HG02840 (cell line): Measurements from ENCODE around the gene IL1RL2.

Experiments used
- ATAC-seq: cut with Tn5 transposase; IDR thresholded peaks from one replicate; pipeline ENCODE4 v1.9.1; 2021; ENCODE audit warnings: mild to moderate bottlenecking, moderate library complexity, moderate number of reproducible peaks; ENCODE audit not compliant: unreplicated experiment, low FRiP score

The IL1RL2 gene

DNA sequence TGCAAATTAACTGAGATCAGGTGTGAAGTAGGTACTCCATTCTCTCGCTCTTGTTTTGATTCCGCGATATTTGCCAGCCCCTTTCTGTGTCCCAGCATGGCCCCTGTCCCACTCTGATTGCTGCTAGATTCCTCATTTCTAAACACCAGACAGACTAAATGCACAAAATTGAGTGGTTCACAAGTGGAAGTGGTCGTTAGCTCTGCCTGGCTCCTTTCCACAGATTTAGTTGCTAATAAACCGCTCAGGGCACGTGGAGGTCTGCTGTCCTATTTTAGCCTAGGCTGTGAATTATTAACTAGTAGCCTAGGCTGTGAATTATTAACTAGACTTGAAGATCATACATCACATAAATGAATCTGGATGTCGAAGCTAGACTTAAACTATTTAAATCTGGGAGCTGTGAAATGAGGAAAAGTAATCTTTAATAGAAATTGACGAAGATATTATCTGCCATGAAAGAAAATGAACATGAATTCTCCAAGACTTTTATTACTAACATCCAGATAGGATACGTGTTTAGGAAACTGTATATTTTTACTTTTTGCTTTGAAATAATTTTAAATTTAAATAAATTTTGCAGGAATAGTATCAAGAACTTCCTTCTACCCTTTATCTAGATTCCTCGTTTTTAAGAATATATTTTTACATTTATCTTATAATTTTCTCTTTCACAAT is 3.7 kb downstream of the IL1RL2 start:
- no peak for ATAC-seq

DNA sequence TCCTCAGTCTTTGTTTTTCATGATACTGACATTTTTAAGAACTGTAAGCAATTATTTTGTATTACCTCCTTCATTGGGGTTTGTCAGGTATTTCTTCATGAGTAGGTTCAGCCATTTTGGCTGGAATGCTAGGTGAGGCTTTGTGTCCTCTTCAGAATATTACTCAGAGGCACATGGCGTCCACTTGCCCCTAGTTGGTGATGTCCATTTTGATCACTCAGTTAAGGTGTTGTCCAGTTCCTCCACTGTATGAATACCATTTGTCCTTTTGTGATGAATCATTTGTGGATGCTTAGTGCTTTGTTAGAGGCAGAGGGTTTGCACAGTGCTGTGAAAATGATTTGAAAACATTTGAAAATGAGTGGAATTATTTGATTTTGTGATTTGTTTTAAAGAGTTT is 4.7 kb downstream of the IL1RL2 start:
- ATAC-seq: no peak

DNA sequence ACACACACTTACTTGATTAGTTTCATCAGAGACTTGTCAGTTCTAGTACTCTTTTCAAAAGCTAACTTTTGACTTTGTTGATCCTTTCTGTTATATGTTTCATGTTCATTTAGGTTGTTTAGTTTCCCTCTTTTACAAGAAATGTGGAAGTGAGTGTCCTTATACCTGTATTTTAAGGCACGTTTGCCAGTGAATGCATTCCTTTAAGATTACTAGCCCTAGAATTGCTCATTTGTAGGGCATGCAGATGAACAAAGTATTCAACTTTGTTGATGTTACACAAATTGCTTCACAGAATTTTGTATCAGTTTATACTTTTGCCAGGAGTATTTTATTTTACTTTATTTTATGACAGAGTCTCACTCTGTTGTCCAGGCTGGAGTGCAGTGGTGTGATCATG is 6.3 kb downstream of the IL1RL2 start:
- no peak for ATAC-seq

DNA sequence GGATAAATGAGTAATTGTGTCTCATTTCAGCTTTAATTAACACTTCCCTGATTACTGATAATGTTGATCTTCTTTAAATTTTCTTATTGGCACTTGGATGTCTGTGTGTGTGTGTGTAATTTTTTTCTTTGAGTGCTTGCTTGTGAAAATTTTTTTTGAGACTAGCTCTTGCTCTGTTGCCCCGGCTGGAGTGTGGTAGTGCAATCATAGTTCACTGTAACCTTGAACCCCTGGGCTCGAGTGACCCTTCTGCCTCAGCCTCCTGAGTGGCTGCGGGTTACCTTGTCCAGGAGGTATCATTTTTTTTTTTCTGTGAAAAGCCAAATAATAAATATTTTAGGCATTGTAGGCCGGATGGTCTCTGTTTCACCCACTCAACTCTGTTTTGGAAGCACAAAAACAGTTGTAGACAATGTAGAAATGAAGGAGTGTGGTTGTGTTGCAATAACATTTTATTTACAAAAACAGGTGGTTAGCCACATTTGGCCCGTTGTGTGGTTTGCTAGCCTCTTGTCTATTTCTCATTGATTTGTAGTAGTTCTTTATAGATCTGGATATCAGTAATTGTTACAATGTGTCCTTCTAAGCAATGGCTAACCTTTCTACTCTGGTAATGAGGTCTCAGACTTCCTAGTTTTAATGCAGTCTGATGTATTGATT is 7.9 kb downstream of the IL1RL2 start:
- no peak for ATAC-seq

DNA sequence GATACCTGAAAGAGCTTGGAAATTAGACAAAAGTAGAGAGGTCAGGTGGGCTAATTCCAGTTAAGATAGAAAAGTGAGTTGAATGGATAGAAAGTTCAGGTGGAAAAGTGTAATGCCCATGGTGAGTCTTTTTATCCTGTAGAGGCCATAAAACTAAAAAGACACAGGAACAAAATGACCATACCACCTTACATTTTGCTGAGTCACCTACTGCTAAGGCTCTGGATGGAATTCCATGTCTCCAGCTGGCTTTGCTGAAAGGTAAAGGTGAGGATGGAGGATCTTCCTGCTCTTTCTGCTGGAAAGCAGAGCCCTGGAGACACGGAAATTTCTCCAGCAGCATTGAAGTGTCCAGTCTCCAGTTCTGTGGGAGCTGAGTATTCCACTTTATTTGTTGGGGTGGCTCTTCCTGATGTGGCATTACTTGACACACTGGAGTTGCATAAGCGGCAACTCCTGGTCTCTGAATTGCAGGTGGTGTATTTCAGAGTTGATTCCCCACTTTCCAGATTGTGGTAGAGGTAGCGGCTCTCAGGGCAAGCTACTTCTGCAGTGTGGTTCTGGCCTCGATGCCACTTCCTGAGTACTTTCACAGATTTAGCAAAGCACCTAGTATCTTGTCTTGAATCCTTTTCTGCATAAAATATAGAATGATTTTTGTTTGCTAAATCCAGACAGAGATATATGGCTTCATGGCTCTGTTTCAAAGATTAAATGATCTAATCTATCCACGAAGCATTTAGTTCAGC is 10.7 kb downstream of the IL1RL2 start:
- ATAC-seq: no peak

DNA sequence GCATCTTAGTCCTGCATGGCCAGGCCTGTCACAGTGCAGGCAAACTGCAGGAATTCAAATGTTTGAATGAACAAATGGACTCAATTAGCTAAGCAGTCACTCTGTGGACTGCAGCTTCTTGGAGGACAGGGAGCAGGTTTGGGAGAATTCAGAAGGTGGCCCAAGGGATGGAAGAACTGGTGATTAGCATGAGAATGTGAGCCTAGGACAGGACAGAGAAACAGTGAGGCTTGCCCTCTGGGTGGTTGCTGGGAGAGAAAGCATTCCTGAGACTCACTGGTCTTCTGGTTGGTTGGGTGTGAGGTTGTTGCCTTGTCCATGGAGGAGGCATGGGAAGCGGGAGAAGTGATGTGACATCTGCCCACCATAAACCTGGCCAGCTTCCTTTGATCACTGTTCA is 13.7 kb downstream of the IL1RL2 start:
- no peak for ATAC-seq

DNA sequence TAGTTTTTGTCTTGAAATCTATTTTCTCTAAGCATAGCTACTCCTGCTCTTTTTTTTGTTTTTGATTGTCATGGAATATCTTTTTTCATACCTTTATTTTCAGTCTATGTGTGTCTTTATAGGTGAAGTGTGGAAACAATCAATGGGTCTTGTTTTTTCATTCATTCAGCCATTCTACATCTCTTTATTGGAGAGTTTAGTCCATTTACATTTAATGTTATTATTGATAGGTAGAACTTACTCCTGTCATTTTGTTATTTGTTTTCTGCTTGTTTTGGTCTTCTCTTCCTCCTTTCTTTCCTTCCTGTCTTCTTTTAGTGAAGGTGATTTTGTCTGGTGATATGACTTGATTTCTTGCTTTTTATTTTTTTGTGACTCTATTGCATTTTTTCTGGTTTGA is 17.8 kb downstream of the IL1RL2 start:
- no peak for ATAC-seq

DNA sequence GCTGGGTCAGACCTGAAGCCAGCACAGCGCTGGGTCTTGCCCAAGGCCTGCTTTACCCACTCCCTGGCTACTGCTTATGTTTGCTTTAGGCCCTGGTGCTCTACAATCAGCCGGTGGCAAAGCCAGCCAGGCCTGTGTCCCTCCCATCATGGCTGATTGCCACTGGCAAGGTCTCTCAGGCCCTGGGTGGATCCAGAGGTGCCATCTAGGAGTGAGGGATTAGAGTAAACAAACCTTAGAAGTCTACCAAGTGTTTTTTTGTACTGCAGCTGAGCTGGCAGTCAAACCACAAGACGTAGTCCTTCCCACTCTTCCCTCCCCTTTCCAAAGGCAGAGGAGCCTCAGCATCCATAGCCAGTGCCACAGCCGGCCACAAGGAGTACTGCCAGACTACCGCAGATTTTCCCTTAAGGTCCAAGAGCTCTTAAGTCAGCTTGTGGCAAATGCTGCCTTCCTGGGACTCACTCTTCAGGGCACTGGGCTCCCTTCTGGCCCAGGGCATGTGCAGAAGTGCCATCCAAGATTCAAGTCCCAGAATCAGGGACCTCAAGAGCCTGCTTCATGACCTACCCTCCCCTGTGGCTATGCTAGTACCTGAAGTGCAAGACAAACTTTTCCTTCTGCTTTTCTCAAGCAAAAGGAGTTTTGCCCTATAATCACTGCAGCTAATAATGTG is 20.0 kb downstream of the IL1RL2 start:
- no peak for ATAC-seq

DNA sequence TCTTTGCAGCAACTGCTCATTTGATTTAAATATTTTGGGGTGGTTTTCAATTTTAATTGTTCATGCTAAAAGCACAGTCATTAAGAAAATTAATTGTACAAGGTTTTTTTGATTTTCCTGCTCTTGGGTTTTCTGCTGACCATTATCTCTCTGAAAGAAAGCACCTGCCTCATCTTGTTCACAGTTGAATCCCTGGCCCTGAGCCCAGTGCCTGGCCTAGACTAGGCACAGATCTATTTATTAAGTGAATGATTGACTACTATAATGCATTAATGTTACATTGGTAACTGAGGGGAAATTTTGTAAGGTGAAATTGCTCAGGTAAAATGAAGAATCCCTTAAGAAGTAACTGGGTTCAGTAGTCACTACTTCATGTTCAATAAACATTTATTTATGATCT is 22.0 kb downstream of the IL1RL2 start:
- ATAC-seq: no peak

DNA sequence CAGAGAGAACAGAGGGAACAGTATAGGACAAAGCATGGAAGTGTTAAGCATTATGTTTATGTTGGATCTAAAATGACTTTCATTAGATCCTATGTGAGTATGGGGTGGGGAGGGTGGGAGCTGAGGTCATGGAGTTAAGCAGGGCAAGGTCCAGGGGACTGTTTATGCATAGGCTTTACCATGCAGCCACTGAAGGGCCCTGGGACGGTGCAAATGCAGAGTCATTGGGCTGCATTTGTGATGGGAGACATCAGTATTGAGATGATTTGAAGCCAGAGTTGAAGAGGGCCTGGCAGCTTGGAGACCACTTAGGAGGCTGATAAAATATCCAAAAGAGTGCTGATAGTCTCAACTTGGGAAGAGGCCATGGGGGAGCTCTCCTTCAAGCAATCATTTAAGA is 22.7 kb downstream of the IL1RL2 start:
- no peak for ATAC-seq

DNA sequence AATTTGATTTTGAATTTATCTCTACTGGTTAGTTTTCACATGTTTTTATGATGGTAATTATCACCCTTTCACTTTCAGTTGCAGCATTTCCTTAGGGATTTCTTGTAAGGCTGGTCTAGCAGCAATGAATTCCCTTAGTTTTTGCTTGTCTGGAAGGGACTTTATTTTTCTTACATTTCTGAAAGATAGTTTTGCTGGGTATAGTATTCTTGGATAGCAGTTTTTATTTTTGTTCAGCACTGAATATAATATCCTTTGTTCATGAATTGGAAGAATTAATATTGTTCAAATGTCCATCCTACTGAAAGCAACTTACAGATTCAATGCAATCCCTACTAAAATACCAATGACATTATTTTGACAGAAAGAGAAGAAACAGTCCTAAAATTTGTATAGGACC is 30.2 kb downstream of the IL1RL2 start:
- no peak for ATAC-seq

DNA sequence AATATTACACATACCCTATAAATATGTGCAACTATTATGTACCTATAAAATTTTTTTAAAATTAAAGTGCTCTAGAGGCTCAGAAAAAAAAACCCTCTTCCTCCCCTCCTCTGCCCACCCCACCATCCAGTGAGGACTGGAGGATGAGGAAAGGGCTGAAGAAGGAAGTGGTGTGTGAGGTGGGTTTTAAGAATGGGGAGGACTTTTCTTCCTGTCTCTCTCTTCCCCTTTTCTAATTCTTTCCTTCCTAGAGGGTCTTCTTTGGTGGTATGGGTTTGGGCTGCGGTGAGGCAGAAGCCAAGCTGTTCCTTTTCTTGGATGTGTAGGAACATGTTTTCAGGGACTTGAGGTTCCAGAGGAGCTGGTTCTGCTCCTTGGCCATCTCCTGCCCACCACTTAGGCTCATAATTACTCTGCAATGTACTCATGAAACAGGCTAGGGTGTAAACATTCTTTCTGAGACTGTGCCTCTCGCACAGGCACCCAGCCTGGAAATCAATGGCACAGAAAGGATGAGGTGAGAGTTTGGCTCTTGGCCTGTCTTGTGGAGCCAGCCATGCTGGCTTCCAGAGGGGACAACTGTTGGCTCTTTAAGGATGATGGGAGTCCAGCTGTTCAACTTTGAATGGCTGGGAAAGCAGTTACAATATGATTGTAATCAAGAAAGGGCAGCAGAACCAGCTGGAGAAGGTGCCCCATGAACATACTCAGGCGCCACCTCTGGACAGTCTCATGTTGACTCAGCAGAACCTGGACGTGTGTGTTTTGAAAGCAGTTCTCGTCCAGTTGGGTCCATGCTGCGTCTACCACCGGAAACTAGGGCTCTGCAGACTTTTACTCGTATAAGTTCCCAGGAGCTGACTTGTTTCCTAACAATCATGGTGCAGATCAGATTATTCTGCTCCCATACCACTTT is 38.3 kb downstream of the IL1RL2 start:
- no peak for ATAC-seq

DNA sequence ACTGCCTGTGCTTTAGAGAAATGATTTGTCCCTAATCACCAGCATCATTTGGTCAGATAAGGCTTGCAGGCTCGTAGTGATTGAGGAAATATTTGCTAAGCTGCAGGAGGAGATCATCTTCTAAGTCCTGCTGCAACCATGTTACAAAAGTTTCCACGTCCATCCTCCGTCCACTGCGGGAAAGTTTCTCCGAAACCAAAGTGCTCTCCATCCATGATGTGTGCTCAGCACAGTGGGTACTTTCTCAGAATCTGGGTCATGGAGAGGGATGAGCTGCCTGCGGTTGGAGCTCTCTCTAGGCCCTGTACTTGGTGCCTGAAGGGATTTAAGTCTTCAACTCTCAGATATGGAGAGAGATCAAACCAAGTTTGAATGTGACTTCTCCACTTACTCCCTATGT is 39.3 kb downstream of the IL1RL2 start:
- ATAC-seq: no peak

DNA sequence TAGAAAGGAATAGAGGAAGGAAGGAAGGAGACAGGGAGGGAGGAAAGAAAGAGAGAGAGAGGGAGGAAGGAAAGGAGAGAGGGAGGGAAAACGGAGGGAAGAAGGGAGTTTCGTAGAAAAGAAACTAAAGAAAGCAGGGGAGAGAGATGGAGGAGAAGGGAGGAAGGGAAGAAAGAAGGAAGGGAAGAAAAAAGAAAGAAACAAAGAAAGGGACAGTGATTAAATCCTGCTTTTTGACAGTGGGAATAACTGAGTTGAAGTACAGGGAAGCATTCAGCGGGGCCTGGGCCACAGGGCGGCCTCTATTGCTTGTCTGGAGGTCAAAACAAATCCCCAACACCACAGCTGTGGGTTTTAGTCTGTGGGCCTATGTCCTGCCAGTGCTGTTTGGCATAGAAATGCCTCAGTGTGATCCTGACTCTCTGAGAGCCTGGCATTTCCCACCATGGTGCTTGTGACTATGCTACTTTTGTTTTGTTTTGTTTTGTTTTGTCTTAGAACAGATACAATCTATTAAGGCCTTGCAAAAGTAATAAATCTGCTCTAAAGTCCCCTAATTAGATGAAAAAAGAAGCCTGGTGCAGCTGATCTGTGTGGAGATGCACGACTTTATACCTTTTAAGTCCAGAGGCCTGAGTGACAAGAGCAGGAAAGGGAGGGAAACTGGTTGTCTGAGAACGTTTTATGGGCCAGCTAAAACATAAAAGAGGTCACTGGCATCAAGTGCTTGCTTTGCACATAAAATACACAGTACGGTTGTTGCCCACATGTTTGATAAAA is 40.0 kb downstream of the IL1RL2 start:
- ATAC-seq: no peak

DNA sequence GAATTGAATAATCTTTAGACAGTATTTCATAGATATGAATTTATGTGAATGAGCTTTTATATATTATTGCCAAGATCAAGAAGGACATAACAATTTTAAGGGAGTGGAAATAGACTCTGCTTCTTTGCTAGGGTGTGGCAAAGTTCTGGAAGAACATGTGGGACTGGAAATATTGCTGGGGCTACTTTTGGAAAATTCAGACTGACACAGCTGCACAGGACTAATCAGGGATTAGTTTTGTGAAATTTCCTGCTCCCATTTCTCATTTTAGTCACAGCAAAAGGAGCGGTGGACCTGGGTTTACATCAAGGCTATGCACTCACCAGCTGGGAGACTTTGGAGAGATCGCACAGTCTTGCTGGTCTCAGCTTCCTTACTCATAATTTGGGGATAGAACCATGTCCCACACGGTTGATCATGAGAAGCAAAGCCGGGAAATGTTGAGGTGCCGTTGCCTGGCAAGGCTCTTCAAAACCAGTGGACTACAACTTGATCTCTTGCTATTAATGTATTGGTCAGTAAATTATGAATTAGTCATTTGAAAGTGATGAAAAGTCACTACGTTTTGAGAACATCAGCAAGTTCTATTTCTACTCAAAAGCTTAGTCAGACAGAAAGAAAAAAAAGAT is 42.4 kb downstream of the IL1RL2 start:
- no peak for ATAC-seq

DNA sequence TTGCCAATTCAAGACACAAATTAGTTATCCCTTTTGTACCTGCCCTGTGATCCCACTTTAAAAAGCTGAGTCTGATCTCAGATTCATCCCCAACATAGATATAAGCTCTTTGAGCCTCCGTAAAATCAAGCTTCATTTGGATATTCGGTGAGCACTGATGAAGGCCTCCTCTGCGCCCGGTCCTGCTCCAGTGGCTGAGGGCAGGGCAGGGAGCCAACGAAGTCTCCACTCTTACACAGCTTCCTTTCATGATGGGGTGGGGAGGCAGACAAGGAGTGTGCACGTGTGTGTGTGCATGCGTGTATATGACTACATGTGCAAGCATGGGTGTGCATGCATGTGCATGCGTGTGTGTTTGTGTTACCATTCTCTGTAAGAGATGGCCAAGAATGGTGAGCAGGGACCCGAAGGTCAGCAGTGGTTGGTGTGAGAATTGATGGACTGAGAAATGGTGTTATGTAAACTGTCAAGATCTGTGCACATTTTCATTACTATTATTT is 43.6 kb downstream of the IL1RL2 start:
- no peak for ATAC-seq

DNA sequence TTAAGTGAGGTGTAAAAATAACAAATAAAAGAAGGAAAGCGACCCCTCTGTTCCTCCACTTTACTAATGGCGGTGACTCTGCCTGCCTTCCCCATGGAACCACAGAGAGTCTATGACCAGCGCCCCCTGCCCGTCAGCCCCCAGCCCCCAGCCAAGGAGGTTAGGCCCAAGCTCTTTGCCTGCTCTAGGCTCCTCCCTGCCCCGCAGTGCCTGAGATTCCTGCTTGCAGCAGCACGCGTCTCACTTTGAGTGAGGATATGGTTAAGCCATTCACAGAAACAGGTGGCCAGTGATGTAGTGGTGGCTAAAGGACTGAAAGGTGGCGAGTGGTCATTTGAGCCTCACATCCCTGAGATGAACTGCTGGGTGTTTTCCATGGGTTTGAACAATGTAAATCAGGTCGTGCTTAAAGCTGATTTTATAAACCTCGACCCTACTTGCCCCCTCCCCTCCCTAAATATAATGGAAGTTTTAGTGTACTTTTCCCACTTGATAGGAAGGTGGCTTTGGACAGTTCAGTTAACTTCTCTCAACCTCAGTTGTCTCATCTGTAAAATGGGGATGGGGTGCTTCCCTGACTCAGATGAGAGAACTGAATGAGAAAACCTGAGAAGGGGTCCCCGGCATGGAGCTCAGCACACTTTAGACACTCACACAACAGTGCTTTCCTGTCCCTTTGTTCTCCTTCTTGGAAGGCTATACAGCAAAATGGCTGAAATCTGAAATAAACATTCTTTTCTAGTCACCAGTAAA is 46.5 kb downstream of the IL1RL2 start:
- no peak for ATAC-seq

DNA sequence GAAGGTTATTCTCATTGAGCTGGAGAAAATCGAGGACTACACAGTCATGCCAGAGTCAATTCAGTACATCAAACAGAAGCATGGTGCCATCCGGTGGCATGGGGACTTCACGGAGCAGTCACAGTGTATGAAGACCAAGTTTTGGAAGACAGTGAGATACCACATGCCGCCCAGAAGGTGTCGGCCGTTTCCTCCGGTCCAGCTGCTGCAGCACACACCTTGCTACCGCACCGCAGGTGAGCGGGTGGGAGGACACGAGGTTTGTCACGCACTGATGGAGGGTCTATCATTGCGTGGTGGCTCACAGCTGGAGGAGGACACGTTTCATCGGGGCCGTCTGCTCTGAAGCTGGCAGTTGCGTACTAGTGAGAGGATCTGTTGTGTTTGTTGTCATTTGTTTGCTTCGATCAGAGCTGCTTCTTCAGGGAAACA is 48.2 kb downstream of the IL1RL2 start:
- ATAC-seq: no peak
